Liver (tissue), 3 donors: ENCODE measurements around the gene UBE2R2.

Experiments used
- CTCF ChIP-seq: fragments of 150-350 bp; IDR thresholded peaks from 2 replicates; pipeline ENCODE4 v1.5.1; 2017; ENCODE audit warnings: improper control_type of control experiment, low read depth, low read length; ENCODE audit not compliant: missing input control
- GABPA ChIP-seq, 2 donors: IDR thresholded peaks in 1 of 2; conservative IDR thresholded peaks in 1 of 2; 2 replicates each; pipeline ENCODE4 v1.6.1; 2016; ENCODE audit warnings: antibody characterized with exemption in 2 of 2, mild to moderate bottlenecking in 1 of 2, moderate library complexity in 1 of 2
- HNF4A ChIP-seq, 2 donors: conservative IDR thresholded peaks; 2 replicates each; pipeline ENCODE4 v1.6.1; 2016; ENCODE audit warnings: antibody characterized with exemption in 2 of 2, mild to moderate bottlenecking in 2 of 2
- HNF4G ChIP-seq: IDR thresholded peaks from 2 replicates; pipeline ENCODE4 v1.6.1; 2016; ENCODE audit warnings: antibody characterized with exemption
- JUND ChIP-seq, 2 donors: IDR thresholded peaks; 2 replicates each; pipeline ENCODE4 v1.6.1; 2016; ENCODE audit warnings: antibody characterized with exemption in 2 of 2
- MAX ChIP-seq: IDR thresholded peaks from 2 replicates; pipeline ENCODE4 v1.6.1; 2016; ENCODE audit warnings: antibody characterized with exemption
- RAD21 ChIP-seq, 2 donors: IDR thresholded peaks; 2 replicates each; pipeline ENCODE4 v1.6.1; 2016; ENCODE audit warnings: antibody characterized with exemption in 2 of 2, mild to moderate bottlenecking in 2 of 2
- REST ChIP-seq: IDR thresholded peaks from 2 replicates; pipeline ENCODE4 v1.6.1; 2016; ENCODE audit warnings: antibody characterized with exemption, mild to moderate bottlenecking
- TAF1 ChIP-seq: conservative IDR thresholded peaks from 2 replicates; pipeline ENCODE4 v1.6.1; 2016; ENCODE audit warnings: antibody characterized with exemption, mild to moderate bottlenecking
- YY1 ChIP-seq: IDR thresholded peaks from 2 replicates; pipeline ENCODE4 v1.6.1; 2016; ENCODE audit warnings: antibody characterized with exemption, mild to moderate bottlenecking
- donor health status: healthy.
- donor health status: healthy.

- TF ChIP-seq CTCF, result no peak
- TF ChIP-seq HNF4A (conservative IDR thresholded peaks at IDR 0.05), result no peak
- no peak for TF ChIP-seq TAF1
- no peak for TF ChIP-seq JUND (IDR thresholded peaks at IDR 0.05)
- no peak for TF ChIP-seq YY1
- no peak for TF ChIP-seq RAD21 (IDR thresholded peaks at IDR 0.05)
- TF ChIP-seq MAX, result no peak
- no peak for TF ChIP-seq HNF4G
- TF ChIP-seq GABPA (IDR thresholded peaks at IDR 0.05 in 1 of 2, conservative IDR thresholded peaks at IDR 0.05 in 1 of 2), result no peak
- TF ChIP-seq REST, result no peak
Measured at GRCh38 chr9:33926746-33927485, 110.0 kb downstream of the UBE2R2 start.
